K562 (cell line): ENCODE results near the gene ZSWIM8. TPM values are rescaled to one million over a fixed set of nuclear protein-coding genes. Genes with fewer than 3 reads are reported as not detected.

Experiments used
- BHLHE40 ChIP-seq: IDR thresholded peaks from 2 replicates; pipeline ENCODE4 v1.6.1; 2011; ENCODE audit warnings: low read length, improper control_type of control experiment
- CHD4 ChIP-seq: fragments of 200-600 bp; sonication (generic); IDR thresholded peaks from 3 replicates; pipeline ENCODE4 v1.6.1; 2012; ENCODE audit warnings: low read depth, mild to moderate bottlenecking, mixed read lengths, low read length, inconsistent platforms; ENCODE audit not compliant: insufficient read depth, insufficient replicate concordance, poor library complexity, severe bottlenecking
- DNMT1 ChIP-seq: fragments of 450-650 bp; IDR thresholded peaks from 2 replicates; pipeline ENCODE4 v1.6.1; 2016; ENCODE audit warnings: antibody characterized with exemption, mild to moderate bottlenecking
- EP400 ChIP-seq: fragments of 450-650 bp; IDR thresholded peaks from 2 replicates; pipeline ENCODE4 v1.6.1; 2017; ENCODE audit warnings: antibody characterized with exemption, mild to moderate bottlenecking, moderate library complexity
- FOXP1 ChIP-seq: sonication (generic); formaldehyde crosslinking; IDR thresholded peaks from 2 replicates; pipeline ENCODE4 v1.8.0; 2022; ENCODE audit warnings: mild to moderate bottlenecking, missing genetic modification reagents
- HNRNPL ChIP-seq: fragments of 200-400 bp; formaldehyde crosslinking; IDR thresholded peaks from 2 replicates; pipeline ENCODE4 v1.6.1; 2017; ENCODE audit warnings: low read depth, mild to moderate bottlenecking, low read length
- L3MBTL2 ChIP-seq: fragments of 450-650 bp; IDR thresholded peaks from 2 replicates; pipeline ENCODE4 v1.6.1; 2016; ENCODE audit warnings: mild to moderate bottlenecking, moderate library complexity
- MXI1 ChIP-seq: IDR thresholded peaks from 2 replicates; pipeline ENCODE4 v1.6.1; 2011; ENCODE audit warnings: low read depth, mild to moderate bottlenecking, improper control_type of control experiment, low read length
- NONO ChIP-seq, 2 experiments: fragments of 200-400 bp in 1 of 2; fragments of 450-650 bp in 1 of 2; formaldehyde crosslinking in 1 of 2; IDR thresholded peaks; 2 replicates each; pipeline ENCODE4 v1.6.1; 2017; ENCODE audit warnings: low read depth in 2 of 2, mild to moderate bottlenecking in 2 of 2, moderate library complexity in 2 of 2, low read length in 1 of 2
- NR1H2 ChIP-seq: sonication (generic); formaldehyde crosslinking; IDR thresholded peaks from 2 replicates; pipeline ENCODE4 v1.4.0; 2020; ENCODE audit warnings: mild to moderate bottlenecking, missing genetic modification reagents
- PATZ1 ChIP-seq: fragments of 250-450 bp; sonication (Bioruptor Pico); IDR thresholded peaks from 2 replicates; pipeline ENCODE4 v1.5.0; 2020; ENCODE audit warnings: mild to moderate bottlenecking, borderline replicate concordance
- RBM25 ChIP-seq: fragments of 200-400 bp; formaldehyde crosslinking; IDR thresholded peaks from 2 replicates; pipeline ENCODE4 v1.6.1; 2018; ENCODE audit warnings: low read length, low read depth, moderate library complexity; ENCODE audit not compliant: severe bottlenecking
- RCOR1 ChIP-seq, 2 experiments: IDR thresholded peaks; 2 replicates each; pipeline ENCODE4 v1.6.1; 2012; ENCODE audit warnings: low read depth in 2 of 2, low read length in 2 of 2, borderline replicate concordance in 1 of 2, improper control_type of control experiment in 1 of 2
- RUNX1 ChIP-seq: sonication (generic); IDR thresholded peaks from 2 replicates; pipeline ENCODE4 v1.6.1; 2016; ENCODE audit warnings: antibody characterized with exemption, low read depth
- SIRT6 ChIP-seq: IDR thresholded peaks from one replicate; pipeline ENCODE4 v1.6.1; 2012; ENCODE audit warnings: low read depth, mild to moderate bottlenecking, control low read depth, inconsistent platforms, low read length, moderate library complexity
- SMAD4 ChIP-seq: fragments of 250-450 bp; sonication (Bioruptor Pico); conservative IDR thresholded peaks from 2 replicates; pipeline ENCODE4 v1.8.0; 2021; ENCODE audit warnings: inconsistent platforms, mild to moderate bottlenecking, moderate library complexity
- SP1 ChIP-seq: sonication (generic); formaldehyde crosslinking; IDR thresholded peaks from 2 replicates; pipeline ENCODE4 v1.8.1; 2022; ENCODE audit warnings: mild to moderate bottlenecking, missing genetic modification reagents
- TARDBP ChIP-seq: fragments of 450-650 bp; IDR thresholded peaks from 2 replicates; pipeline ENCODE4 v1.6.1; 2016
- TEAD4 ChIP-seq, 2 experiments: sonication (generic) in 1 of 2; formaldehyde crosslinking in 1 of 2; IDR thresholded peaks; 2 replicates each; pipeline versions ENCODE4 v1.6.1 to v1.8.0; 2012 to 2022; ENCODE audit warnings: borderline replicate concordance in 1 of 2, inconsistent platforms in 1 of 2, low read length in 1 of 2, mild to moderate bottlenecking in 1 of 2, missing genetic modification reagents in 1 of 2
- USF1 ChIP-seq: sonication (generic); formaldehyde crosslinking; IDR thresholded peaks from 2 replicates; pipeline ENCODE4 v1.9.0; 2022; ENCODE audit warnings: mild to moderate bottlenecking, missing genetic modification reagents
- XRCC3 ChIP-seq: fragments of 450-650 bp; IDR thresholded peaks from 2 replicates; pipeline ENCODE4 v1.6.1; 2017; ENCODE audit warnings: mild to moderate bottlenecking, moderate library complexity
- ZNF695 ChIP-seq: fragments of 450-650 bp; formaldehyde crosslinking; IDR thresholded peaks from 2 replicates; pipeline ENCODE4 v1.4.0; 2020; ENCODE audit warnings: mild to moderate bottlenecking, moderate library complexity
- polyA plus RNA-seq, 8 experiments: library from polyadenylated mRNA; depleted of rRNA in 4 of 8; stranded (reverse) in 5 of 8; unstranded in 3 of 8; fragments of >200 nt; fragmentation: Nextera tagmentation in 2 of 8; fragmentation: Illumina TruSeq in 1 of 8; extraction: Ambion mirVana in 2 of 8; extraction: Trizol in 1 of 8; gene quantifications; 2 replicates each; pipeline versions ENCODE4 v1.2.1 to v1.2.3, GENCODE V29; 2011 to 2014; ENCODE audit warnings: inconsistent platforms in 1 of 8, missing spikeins in 1 of 8
- total RNA-seq, 7 experiments: library from RNA; depleted of rRNA in 6 of 7; stranded (reverse); fragments of >200 nt in 6 of 7; fragmentation: Illumina TruSeq in 2 of 7; extraction: Trizol in 2 of 7; gene quantifications; 2 replicates each; pipeline versions ENCODE4 v1.2.1 to v1.2.3, GENCODE V29; 2011 to 2021; ENCODE audit warnings: low replicate concordance in 1 of 7
- TF ChIP-seq, protein P1 (sequence below): fragments of 200-800 bp; sonication (Bioruptor generic); IDR thresholded peaks from 2 replicates; pipeline ENCODE4 v1.6.1; 2017; ENCODE audit warnings: missing genetic modification characterization, missing compliant biosample characterization

ZSWIM8 gene
- total and polyA plus RNA-seq, 9 of the 15 experiments (the other 6 are each of a cell fraction or from before 2014, with no cell fraction given): 5.6 to 47.8 (median 26.7) TPM

DNA sequence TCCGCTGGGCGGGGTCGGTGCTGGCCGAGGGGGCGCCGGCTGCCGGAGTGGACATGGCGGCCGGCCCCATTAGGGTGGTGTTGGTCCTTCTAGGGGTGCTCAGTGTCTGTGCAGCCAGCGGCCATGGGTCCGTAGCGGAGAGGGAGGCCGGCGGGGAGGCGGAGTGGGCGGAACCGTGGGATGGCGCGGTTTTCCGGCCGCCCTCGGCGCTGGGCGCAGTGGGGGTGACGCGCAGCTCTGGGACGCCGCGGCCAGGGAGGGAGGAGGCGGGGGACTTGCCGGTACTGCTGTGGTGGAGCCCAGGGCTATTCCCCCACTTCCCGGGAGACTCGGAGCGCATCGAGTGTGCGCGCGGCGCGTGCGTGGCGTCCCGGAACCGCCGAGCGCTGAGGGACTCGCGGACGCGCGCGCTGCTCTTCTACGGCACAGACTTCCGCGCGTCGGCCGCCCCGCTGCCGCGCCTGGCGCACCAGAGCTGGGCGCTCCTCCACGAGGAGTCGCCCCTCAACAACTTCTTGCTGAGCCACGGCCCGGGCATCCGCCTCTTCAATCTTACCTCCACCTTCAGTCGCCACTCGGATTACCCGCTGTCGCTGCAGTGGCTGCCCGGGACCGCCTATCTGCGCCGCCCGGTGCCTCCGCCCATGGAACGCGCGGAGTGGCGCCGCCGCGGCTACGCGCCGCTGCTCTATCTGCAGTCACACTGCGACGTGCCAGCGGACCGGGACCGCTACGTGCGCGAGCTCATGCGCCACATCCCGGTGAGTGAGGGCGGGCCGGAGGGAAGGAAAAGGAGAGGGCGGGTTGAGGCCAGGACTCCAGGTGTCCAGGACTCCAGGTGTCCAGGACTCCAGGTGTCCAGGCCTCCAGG, 12.9 kb upstream of the ZSWIM8 start (continued):
- TF ChIP-seq, protein P1, sequence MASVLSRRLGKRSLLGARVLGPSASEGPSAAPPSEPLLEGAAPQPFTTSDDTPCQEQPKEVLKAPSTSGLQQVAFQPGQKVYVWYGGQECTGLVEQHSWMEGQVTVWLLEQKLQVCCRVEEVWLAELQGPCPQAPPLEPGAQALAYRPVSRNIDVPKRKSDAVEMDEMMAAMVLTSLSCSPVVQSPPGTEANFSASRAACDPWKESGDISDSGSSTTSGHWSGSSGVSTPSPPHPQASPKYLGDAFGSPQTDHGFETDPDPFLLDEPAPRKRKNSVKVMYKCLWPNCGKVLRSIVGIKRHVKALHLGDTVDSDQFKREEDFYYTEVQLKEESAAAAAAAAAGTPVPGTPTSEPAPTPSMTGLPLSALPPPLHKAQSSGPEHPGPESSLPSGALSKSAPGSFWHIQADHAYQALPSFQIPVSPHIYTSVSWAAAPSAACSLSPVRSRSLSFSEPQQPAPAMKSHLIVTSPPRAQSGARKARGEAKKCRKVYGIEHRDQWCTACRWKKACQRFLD (CRISPR knock-in tag): peak; percentile 78; the same call in 1 of the 2 replicates
- TF ChIP-seq ZNF695 (CRISPR knock-in tag): peak; percentile 33; the same call in 1 of the 2 replicates
- TF ChIP-seq NONO (IDR thresholded peaks at IDR 0.05; ENCODE audit: low read depth in 2 of 2, low read length in 1 of 2): peak; percentile 43 to 66
- TF ChIP-seq RCOR1 (IDR thresholded peaks at IDR 0.05; ENCODE audit: borderline replicate concordance in 1 of 2, low read depth in 2 of 2, low read length in 2 of 2): peak in 1 of 2 experiments; percentile 7; a peak in 1 of 4 replicates
- TF ChIP-seq L3MBTL2: peak; percentile 75
- TF ChIP-seq DNMT1: 0 out of 2 replicates have a peak, but pooled peaks have one; percentile 91
- peak; percentile 88 for TF ChIP-seq FOXP1 (CRISPR knock-in tag)
- TF ChIP-seq TARDBP: peak; percentile 95
- TF ChIP-seq RBM25: peak; percentile 59
- TF ChIP-seq XRCC3: no peak
- no peak for TF ChIP-seq NR1H2 (CRISPR knock-in tag)
- peak; percentile 5 for TF ChIP-seq TEAD4 (IDR thresholded peaks at IDR 0.05; ENCODE audit: low read length)
- TF ChIP-seq TEAD4 (CRISPR knock-in tag; IDR thresholded peaks at IDR 0.05; ENCODE audit: borderline replicate concordance): peak; percentile 62; the same call in 1 of the 2 replicates
- no peak for TF ChIP-seq CHD4
- TF ChIP-seq USF1 (CRISPR knock-in tag): peak; percentile 47
- TF ChIP-seq HNRNPL: peak; percentile 70; the same call in 1 of the 2 replicates
- TF ChIP-seq SP1: peak; percentile 93
- peak; percentile 51; the same call in 1 of the 2 replicates for TF ChIP-seq MXI1
- TF ChIP-seq RUNX1: no peak
- peak; percentile 95 for TF ChIP-seq EP400
- peak; percentile 73 for TF ChIP-seq BHLHE40
- peak; percentile 79; the same call in 1 of the 2 replicates for TF ChIP-seq PATZ1
- no peak for TF ChIP-seq SIRT6
- TF ChIP-seq SMAD4: peak; percentile 85
